Uterus (tissue), 2 donors: ENCODE results near the gene HOMER2.

Source experiments
- CTCF ChIP-seq, 4 experiments: fragments of 200-600 bp in 2 of 4; fragments of 450-650 bp in 2 of 4; sonication (generic) in 2 of 4; IDR thresholded peaks; one replicate each; pipeline ENCODE4 v1.5.1; 2016 to 2019; ENCODE audit warnings: antibody characterized with exemption in 4 of 4, mild to moderate bottlenecking in 2 of 4, moderate library complexity in 1 of 4
- POLR2A ChIP-seq, 2 donors: fragments of 450-650 bp; IDR thresholded peaks; one replicate each; pipeline ENCODE4 v1.6.1; 2016; ENCODE audit warnings: antibody characterized with exemption in 2 of 2, mild to moderate bottlenecking in 1 of 2, moderate library complexity in 1 of 2

- TF ChIP-seq CTCF (IDR thresholded peaks at IDR 0.05) (no peak), POLR2A (IDR thresholded peaks at IDR 0.05) (no peak)
These were observed 22.1 kb downstream of the HOMER2 start for GRCh38 chr15:82930461-82930860.
